Vagina (tissue), 2 donors: ENCODE measurements around the gene TTC39C. TPM values are rescaled to one million over a fixed set of nuclear protein-coding genes. Genes with fewer than 3 reads are reported as not detected.

Experiments used
- DNase-seq, 2 donors: peaks; one replicate each; pipeline ENCODE4 v3.0.0-alpha.2; 2017; ENCODE audit errors: extremely low spot score in 2 of 2
- H3K27ac ChIP-seq: fragments of 200-600 bp; sonication (generic); one replicate; pipeline ENCODE4 v1.5.1; 2019
- H3K27me3 ChIP-seq: fragments of 200-600 bp; sonication (generic); one replicate; pipeline ENCODE4 v1.5.1; 2019
- H3K36me3 ChIP-seq, 2 donors: fragments of 200-600 bp; sonication (generic); one replicate each; pipeline ENCODE4 v1.5.1; 2017 to 2019
- H3K4me1 ChIP-seq: fragments of 200-600 bp; sonication (generic); one replicate; pipeline ENCODE4 v1.5.1; 2019
- H3K4me3 ChIP-seq, 2 donors: fragments of 200-600 bp; sonication (generic); 1 replicate in 1 of 2; 2 replicates in 1 of 2; pipeline ENCODE4 v1.5.1; 2016 to 2019
- H3K9me3 ChIP-seq: fragments of 200-600 bp; sonication (generic); one replicate; pipeline ENCODE4 v1.5.1; 2019
- CTCF ChIP-seq, 3 experiments: fragments of 450-650 bp in 2 of 3; fragments of 200-600 bp in 1 of 3; sonication (generic) in 1 of 3; IDR thresholded peaks; one replicate each; pipeline ENCODE4 v1.5.1; 2017 to 2019; ENCODE audit warnings: antibody characterized with exemption in 3 of 3, mild to moderate bottlenecking in 2 of 3, moderate library complexity in 2 of 3
- POLR2A ChIP-seq, 2 donors: fragments of 450-650 bp; IDR thresholded peaks; one replicate each; pipeline ENCODE4 v1.6.1; 2017; ENCODE audit warnings: antibody characterized with exemption in 2 of 2, mild to moderate bottlenecking in 2 of 2, moderate library complexity in 2 of 2
- POLR2AphosphoS5 ChIP-seq, 2 donors: sonication (generic); formaldehyde crosslinking; IDR thresholded peaks; one replicate each; pipeline ENCODE4 v1.9.0; 2017; ENCODE audit warnings: antibody characterized with exemption in 2 of 2, mild to moderate bottlenecking in 2 of 2, low read depth in 1 of 2; ENCODE audit not compliant: insufficient read depth in 1 of 2
- intact Hi-C: fragments of 100-400 bp; cut with DNase I; formaldehyde crosslinking; loops from one replicate; pipeline ENCODE4 v1.15.1; 2023
- total RNA-seq: library from RNA; depleted of rRNA; stranded (reverse); fragments of >200 nt; gene quantifications from one replicate; pipeline ENCODE4 v1.2.3, GENCODE V29; 2016

TTC39C gene
- total RNA-seq, 1 donor from 2014 or later, result 42.5 TPM

- no peak for DNase-seq
Measured at GRCh38 chr18:24153397-24153796, 138.8 kb downstream of the TTC39C start.

GRCh38 chr18:24157855-24158254, 143.3 kb downstream of the TTC39C start:
- Histone ChIP-seq H3K4me1 (no peaks in the 10 kb centered on the region), H3K4me3 (no peak overlapping the region), H3K36me3 (peaks cover 0 to 12% of the 10 kb centered on the region in 2 donors), H3K9me3 (no peaks in the 10 kb centered on the region), H3K27me3 (no peaks in the 10 kb centered on the region), H3K27ac (no peak overlapping the region)
- intact Hi-C loops, result no loop called here
- TF ChIP-seq POLR2A (IDR thresholded peaks at IDR 0.05), result no peak
- no peak for TF ChIP-seq POLR2AphosphoS5 (IDR thresholded peaks at IDR 0.05; ENCODE audit: insufficient read depth in 1 of 2, low read depth in 1 of 2)
- no peak for TF ChIP-seq CTCF (IDR thresholded peaks at IDR 0.05)
- no peak for DNase-seq

More at GRCh38 chr18:24153397-24153796, 138.8 kb downstream of the TTC39C start:
- intact Hi-C loops, result no loop called here
- H3K27me3 ChIP-seq, result no peaks in the 10 kb centered on the region
- no peak overlapping the region for H3K27ac ChIP-seq
- no peak overlapping the region for H3K4me3 ChIP-seq
- H3K4me1 ChIP-seq, result no peaks in the 10 kb centered on the region
- H3K9me3 ChIP-seq, result no peaks in the 10 kb centered on the region
- H3K36me3 ChIP-seq, result peaks cover 0 to 4% of the 10 kb centered on the region in 2 donors
- TF ChIP-seq CTCF (IDR thresholded peaks at IDR 0.05) (no peak), POLR2AphosphoS5 (IDR thresholded peaks at IDR 0.05; ENCODE audit: insufficient read depth in 1 of 2, low read depth in 1 of 2) (no peak), POLR2A (IDR thresholded peaks at IDR 0.05) (no peak)

- no peak overlapping the region for H3K27ac ChIP-seq
- H3K9me3 ChIP-seq, result no peaks in the 10 kb centered on the region
- no peak for DNase-seq
- no peaks in the 10 kb centered on the region for H3K27me3 ChIP-seq
- H3K36me3 ChIP-seq, result peaks cover 0 to 22% of the 10 kb centered on the region in 2 donors
- intact Hi-C loops, result no loop called here
- TF ChIP-seq POLR2AphosphoS5 (IDR thresholded peaks at IDR 0.05; ENCODE audit: insufficient read depth in 1 of 2, low read depth in 1 of 2) (no peak), POLR2A (IDR thresholded peaks at IDR 0.05) (no peak), CTCF (IDR thresholded peaks at IDR 0.05) (no peak)
- no peaks in the 10 kb centered on the region for H3K4me1 ChIP-seq
- H3K4me3 ChIP-seq, result no peak overlapping the region
Measured at GRCh38 chr18:24160086-24160485, 145.5 kb downstream of the TTC39C start.

DNA sequence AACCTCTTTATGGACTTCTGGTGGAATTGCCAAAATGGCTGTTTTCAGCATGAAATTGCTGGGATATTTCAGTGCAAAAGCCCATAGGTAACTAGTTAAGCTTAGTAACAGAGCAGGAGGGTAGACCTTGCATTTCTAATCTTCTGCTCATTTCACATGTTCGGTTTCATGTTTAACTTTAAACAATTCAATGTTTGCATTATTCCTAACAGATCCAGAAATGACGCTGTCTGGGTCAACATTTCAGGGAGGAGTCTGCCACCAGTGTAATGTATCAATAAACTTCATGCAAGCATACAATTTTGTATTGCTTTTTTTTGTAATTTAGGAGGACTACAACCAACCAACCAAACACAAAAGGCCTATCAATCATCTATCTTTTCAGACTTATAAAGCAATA, 146.8 kb downstream of the TTC39C start:
- H3K36me3 ChIP-seq, result peaks cover 0 to 33% of the 10 kb centered on the region in 2 donors
- intact Hi-C loops, result no loop called here
- TF ChIP-seq CTCF (IDR thresholded peaks at IDR 0.05) (no peak), POLR2A (IDR thresholded peaks at IDR 0.05) (no peak), POLR2AphosphoS5 (IDR thresholded peaks at IDR 0.05; ENCODE audit: insufficient read depth in 1 of 2, low read depth in 1 of 2) (no peak)
- no peaks in the 10 kb centered on the region for H3K9me3 ChIP-seq
- no peaks in the 10 kb centered on the region for H3K27me3 ChIP-seq
- no peaks in the 10 kb centered on the region for H3K4me1 ChIP-seq
- no peak overlapping the region for H3K4me3 ChIP-seq
- DNase-seq, result no peak
- H3K27ac ChIP-seq, result no peak overlapping the region

GRCh38 chr18:24168496-24168895, 153.9 kb downstream of the TTC39C start:
- Histone ChIP-seq H3K36me3 (peaks cover 0 to 44% of the 10 kb centered on the region in 2 donors), H3K9me3 (no peaks in the 10 kb centered on the region), H3K4me1 (no peaks in the 10 kb centered on the region), H3K27ac (no peak overlapping the region), H3K27me3 (no peaks in the 10 kb centered on the region), H3K4me3 (no peak overlapping the region)
- TF ChIP-seq POLR2A (IDR thresholded peaks at IDR 0.05), result no peak
- TF ChIP-seq POLR2AphosphoS5 (IDR thresholded peaks at IDR 0.05; ENCODE audit: insufficient read depth in 1 of 2, low read depth in 1 of 2), result no peak
- TF ChIP-seq CTCF (IDR thresholded peaks at IDR 0.05), result no peak
- intact Hi-C loops, result no loop called here
- DNase-seq, result no peak
